Neural cell (in vitro differentiated cells): ENCODE data around the gene PTPRA. TPM values are rescaled to one million over a fixed set of nuclear protein-coding genes. Genes with fewer than 3 reads are reported as not detected.

ENCODE experiments used
- H2AFZ ChIP-seq: fragments of 200-600, 300-800 bp; sonication (generic), shearing (Covaris generic); 2 replicates; pipeline ENCODE4 v1.6.0; 2014; ENCODE audit warnings: low read depth, mild to moderate bottlenecking, antibody characterized with exemption, low read length, moderate library complexity
- H3F3A ChIP-seq: fragments of 200-600 bp; shearing (Covaris generic); 2 replicates; pipeline ENCODE4 v1.6.1; 2016; ENCODE audit warnings: mild to moderate bottlenecking, moderate library complexity, mixed read lengths, antibody characterized with exemption, low read length; ENCODE audit not compliant: insufficient read depth, poor library complexity, severe bottlenecking
- H3K27ac ChIP-seq: fragments of 200-600, 300-800 bp; sonication (generic), shearing (Covaris generic); 2 replicates; pipeline ENCODE4 v1.5.1; 2014; ENCODE audit warnings: mild to moderate bottlenecking, low read length, moderate library complexity
- H3K27me3 ChIP-seq: fragments of 300-800, 200-600 bp; sonication (generic), shearing (Covaris generic); 2 replicates; pipeline ENCODE4 v1.6.0; 2014; ENCODE audit warnings: mild to moderate bottlenecking, low read depth, low read length, moderate library complexity; ENCODE audit not compliant: insufficient read depth
- H3K36me3 ChIP-seq: fragments of 300-800, 200-600 bp; sonication (generic), shearing (Covaris generic); 2 replicates; pipeline ENCODE4 v1.5.1; 2014; ENCODE audit warnings: mild to moderate bottlenecking, antibody characterized with exemption, low read length, moderate library complexity; ENCODE audit not compliant: insufficient read depth
- H3K4me2 ChIP-seq: fragments of 300-800, 200-600 bp; sonication (generic), shearing (Covaris generic); 2 replicates; pipeline ENCODE4 v1.6.0; 2014; ENCODE audit warnings: mild to moderate bottlenecking, low read length
- H3K4me3 ChIP-seq: fragments of 300-800, 200-600 bp; sonication (generic), shearing (Covaris generic); 2 replicates; pipeline ENCODE4 v1.5.1; 2014; ENCODE audit warnings: mild to moderate bottlenecking, low read length, moderate library complexity
- H3K79me2 ChIP-seq: fragments of 200-600 bp; shearing (Covaris generic); replicated peaks from 2 replicates; pipeline ENCODE4 v1.6.0; 2014; ENCODE audit warnings: mild to moderate bottlenecking, low read length, moderate library complexity; ENCODE audit not compliant: insufficient read depth
- H3K9ac ChIP-seq: fragments of 300-800, 200-600 bp; sonication (generic), shearing (Covaris generic); 2 replicates; pipeline ENCODE4 v1.6.1; 2016; ENCODE audit warnings: mild to moderate bottlenecking, low read length, mixed read lengths
- H3K9me2 ChIP-seq: fragments of 200-600 bp; shearing (Covaris generic); 2 replicates; pipeline ENCODE4 v1.6.1; 2016; ENCODE audit warnings: mild to moderate bottlenecking, low read length, mixed read lengths; ENCODE audit not compliant: insufficient read depth
- H3K9me3 ChIP-seq: fragments of 200-600, 300-800 bp; sonication (generic), shearing (Covaris generic); 2 replicates; pipeline ENCODE4 v1.6.1; 2016; ENCODE audit warnings: mild to moderate bottlenecking, mixed run types, low read length, moderate library complexity, mixed read lengths
- H4K20me1 ChIP-seq: fragments of 200-600 bp; shearing (Covaris generic); 2 replicates; pipeline ENCODE4 v1.6.1; 2016; ENCODE audit warnings: mild to moderate bottlenecking, mixed run types; ENCODE audit not compliant: insufficient read depth
- CTCF ChIP-seq: fragments of 450-650 bp; IDR thresholded peaks from 2 replicates; pipeline ENCODE4 v1.5.1; 2014; ENCODE audit warnings: antibody characterized with exemption, mild to moderate bottlenecking, moderate library complexity; ENCODE audit not compliant: poor library complexity, severe bottlenecking
- EP300 ChIP-seq: fragments of 450-650 bp; conservative IDR thresholded peaks from 2 replicates; pipeline ENCODE4 v1.6.1; 2014; ENCODE audit warnings: antibody characterized with exemption, mild to moderate bottlenecking, moderate library complexity; ENCODE audit not compliant: poor library complexity, severe bottlenecking
- EZH2 ChIP-seq: fragments of 200-600, 300-800 bp; shearing (Covaris generic), sonication (generic); IDR thresholded peaks from 2 replicates; pipeline ENCODE4 v1.6.1; 2014; ENCODE audit warnings: antibody characterized with exemption, low read length, borderline replicate concordance, mild to moderate bottlenecking; ENCODE audit not compliant: insufficient read depth, poor library complexity, severe bottlenecking
- MXI1 ChIP-seq: fragments of 450-650 bp; conservative IDR thresholded peaks from 2 replicates; pipeline ENCODE4 v1.6.1; 2014; ENCODE audit warnings: antibody characterized with exemption, mild to moderate bottlenecking; ENCODE audit not compliant: poor library complexity, severe bottlenecking
- POLR2AphosphoS5 ChIP-seq: IDR thresholded peaks from 2 replicates; pipeline ENCODE4 v1.6.1; 2012
- RAD21 ChIP-seq: fragments of 450-650 bp; conservative IDR thresholded peaks from 2 replicates; pipeline ENCODE4 v1.6.1; 2014; ENCODE audit warnings: antibody characterized with exemption, mild to moderate bottlenecking, moderate library complexity
- REST ChIP-seq: IDR thresholded peaks from 2 replicates; pipeline ENCODE4 v1.6.1; 2012; ENCODE audit warnings: borderline replicate concordance
- SMC3 ChIP-seq: fragments of 450-650 bp; conservative IDR thresholded peaks from 2 replicates; pipeline ENCODE4 v1.6.1; 2014; ENCODE audit warnings: antibody characterized with exemption, mild to moderate bottlenecking, moderate library complexity; ENCODE audit not compliant: poor library complexity
- TAF1 ChIP-seq: IDR thresholded peaks from 2 replicates; pipeline ENCODE4 v1.6.1; 2012; ENCODE audit warnings: low read depth
- polyA plus RNA-seq: library from polyadenylated mRNA; depleted of rRNA; stranded (reverse); fragments of >200 nt; gene quantifications from 2 replicates; pipeline ENCODE4 v1.2.3, GENCODE V29; 2014

Gene PTPRA
- polyA plus RNA-seq, 1 donor from 2014 or later: 68.2 TPM

DNA sequence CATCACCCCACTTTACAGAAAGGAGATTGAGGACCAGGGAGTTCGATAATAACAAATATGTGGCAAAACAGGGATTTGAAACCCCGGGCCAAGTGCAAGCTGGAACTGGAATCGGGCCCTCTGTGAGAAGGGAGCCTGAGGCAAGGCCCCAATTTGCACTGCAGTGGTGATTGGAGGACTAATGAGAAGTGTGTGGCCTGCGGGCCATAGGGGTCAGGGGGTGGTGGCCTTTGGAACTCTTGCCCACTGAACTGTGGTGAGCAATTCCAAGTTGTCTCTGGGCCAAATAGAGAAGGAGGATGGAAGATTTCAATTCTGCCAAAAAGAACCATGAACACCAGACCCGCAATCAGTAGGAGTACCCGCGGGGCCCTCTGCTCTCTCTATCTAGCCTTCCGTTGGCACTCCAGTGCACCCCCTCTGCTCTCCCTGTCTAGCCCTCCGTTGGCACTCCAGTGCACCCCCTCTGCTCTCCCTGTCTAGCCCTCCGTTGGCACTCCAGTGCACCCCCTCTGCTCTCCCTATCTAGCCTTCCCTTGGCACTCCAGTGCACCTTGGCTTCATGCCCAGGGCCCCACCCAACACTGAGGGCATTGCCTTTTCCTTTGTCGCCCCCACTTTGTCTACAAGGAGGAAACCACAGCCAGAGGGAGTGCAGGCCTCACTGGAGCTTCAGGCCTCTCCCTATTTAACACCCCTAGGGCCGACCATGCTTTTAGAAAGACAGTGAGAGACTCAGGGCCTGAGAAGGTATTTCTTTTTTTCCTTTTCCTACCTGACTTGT is 6.0 kb upstream of the PTPRA start:
- Histone ChIP-seq H2AFZ (no peak overlapping the region), H3K4me2 (no peak overlapping the region), H3K4me3 (no peak overlapping the region), H3K9me3 (no peaks in the 10 kb centered on the region), H3K79me2 (no peaks in the 10 kb centered on the region), H3K27ac (no peak overlapping the region), H3K9me2 (no peaks in the 10 kb centered on the region), H3F3A (no peaks in the 10 kb centered on the region), H3K36me3 (no peaks in the 10 kb centered on the region), H3K27me3 (no peaks in the 10 kb centered on the region), H3K9ac (no peak overlapping the region), H4K20me1 (no peaks in the 10 kb centered on the region)
- TF ChIP-seq MXI1 (no peak), REST (no peak), SMC3 (no peak), EP300 (no peak), TAF1 (no peak), EZH2 (no peak), POLR2AphosphoS5 (no peak), CTCF (no peak), RAD21 (no peak)

GRCh38 chr20:2869381-2869780 is 3.9 kb upstream of the PTPRA start:
- Histone ChIP-seq H3F3A (no peaks in the 10 kb centered on the region), H3K4me2 (no peak overlapping the region), H3K27me3 (no peaks in the 10 kb centered on the region), H3K36me3 (no peaks in the 10 kb centered on the region), H3K9me2 (no peaks in the 10 kb centered on the region), H2AFZ (no peak overlapping the region), H3K9me3 (no peaks in the 10 kb centered on the region), H3K79me2 (peaks cover 8% of the 10 kb centered on the region), H4K20me1 (no peaks in the 10 kb centered on the region), H3K9ac (no peak overlapping the region), H3K4me3 (no peak overlapping the region), H3K27ac (no peak overlapping the region)
- TF ChIP-seq MXI1 (no peak), REST (no peak), RAD21 (no peak), TAF1 (no peak), EP300 (no peak), SMC3 (no peak), CTCF (no peak)
